CD4-positive, alpha-beta T cell treated with Interferon gamma for 1 hour (primary cell): ENCODE results near the gene EYA2.
"Not testable (repeated sequence)": the region's sequence is repeated elsewhere in the genome, so short reads cannot be mapped to it uniquely, and the experiment has no call there.

Source experiments
- DNase-seq: peaks from one replicate; pipeline ENCODE4 v3.0.0-alpha.2; 2020

Gene EYA2

GRCh38 chr20:46897328-46897880, 2.8 kb downstream of the EYA2 start:
- DNase-seq: no peak

- DNase-seq: no peak
These were observed 3.8 kb downstream of the EYA2 start for GRCh38 chr20:46898423-46898822.

- no peak for DNase-seq
These were observed 5.0 kb downstream of the EYA2 start for GRCh38 chr20:46899621-46900020.

- no peak for DNase-seq
These were observed 5.4 kb downstream of the EYA2 start for GRCh38 chr20:46900086-46900485.

- no peak for DNase-seq
These were observed 6.2 kb downstream of the EYA2 start for GRCh38 chr20:46900826-46901225.

- DNase-seq: no peak
These were observed 7.0 kb downstream of the EYA2 start for GRCh38 chr20:46901638-46902037.

- DNase-seq: no peak
These were observed 8.6 kb downstream of the EYA2 start for GRCh38 chr20:46903256-46903655.

GRCh38 chr20:46903937-46904336, 9.3 kb downstream of the EYA2 start:
- DNase-seq: no peak

- no peak for DNase-seq
These were observed 10.9 kb downstream of the EYA2 start for GRCh38 chr20:46905364-46906125.

DNA sequence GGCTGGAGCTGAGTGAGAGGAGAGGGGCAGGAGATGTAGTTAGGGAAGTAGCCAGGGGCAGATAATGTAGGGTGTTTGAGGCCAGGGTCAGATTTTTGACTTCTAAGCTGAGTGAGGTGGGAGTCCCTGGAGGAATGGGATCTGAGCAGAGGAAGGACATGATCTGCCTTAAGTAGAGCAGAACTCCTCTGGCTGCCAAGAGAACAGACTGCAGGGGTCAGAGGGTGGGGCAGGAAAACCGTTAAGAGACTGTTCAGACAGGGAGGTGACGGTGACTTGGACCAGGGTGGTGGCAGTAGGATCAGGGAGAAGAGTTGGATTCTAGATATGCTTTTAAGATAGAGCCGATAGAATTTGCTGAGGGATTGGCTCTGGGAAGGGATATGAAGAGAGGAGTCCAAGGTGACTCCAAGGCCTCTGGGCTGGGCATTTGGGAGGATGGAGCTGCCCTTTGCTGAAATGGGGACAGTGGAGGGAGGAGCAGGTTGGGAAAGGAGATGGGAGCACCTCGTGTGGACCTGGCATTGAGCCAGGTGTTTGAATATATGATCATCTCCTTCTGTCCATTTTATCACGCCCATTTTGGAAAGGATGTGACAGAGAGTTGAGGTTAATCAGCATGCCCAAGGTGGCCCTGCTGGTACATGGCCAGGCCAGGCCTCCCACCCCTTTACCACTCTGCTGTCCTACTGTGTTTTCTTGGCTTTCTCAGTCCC, 18.8 kb downstream of the EYA2 start:
- DNase-seq: no peak

DNA sequence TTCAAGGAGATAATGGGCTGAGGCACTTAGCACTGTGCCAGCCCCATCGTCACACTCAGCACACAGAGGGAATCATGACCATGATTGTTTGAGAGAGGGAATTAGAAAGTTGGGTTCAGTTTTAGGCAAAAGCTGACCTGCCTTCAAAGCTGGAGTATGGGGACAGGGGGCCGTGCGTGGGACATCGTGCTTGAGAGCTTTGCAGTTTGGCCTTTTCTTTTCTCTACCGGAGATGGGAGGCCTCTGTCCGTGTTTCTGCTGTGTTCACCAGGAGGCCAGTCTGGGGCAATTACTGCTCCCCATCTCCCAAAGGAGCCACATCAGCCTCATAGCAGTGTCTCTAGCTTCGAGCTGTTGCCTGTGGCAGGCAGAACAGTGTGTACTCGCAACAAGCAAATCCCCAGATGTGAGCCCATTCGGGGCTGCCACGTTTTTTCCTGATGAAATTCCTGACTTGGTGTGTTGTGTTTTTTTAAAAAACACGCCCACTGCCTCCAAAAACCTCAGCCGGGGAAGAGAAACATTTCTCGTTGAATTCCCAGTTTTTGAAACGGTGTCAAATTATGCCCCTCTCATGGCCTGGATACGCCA, 20.2 kb downstream of the EYA2 start:
- no peak for DNase-seq

GRCh38 chr20:46915575-46916257, 21.1 kb downstream of the EYA2 start:
- no peak for DNase-seq

GRCh38 chr20:46916258-46916603, 21.6 kb downstream of the EYA2 start:
- no peak for DNase-seq

GRCh38 chr20:46917155-46917554, 22.5 kb downstream of the EYA2 start:
- DNase-seq: no peak

DNA sequence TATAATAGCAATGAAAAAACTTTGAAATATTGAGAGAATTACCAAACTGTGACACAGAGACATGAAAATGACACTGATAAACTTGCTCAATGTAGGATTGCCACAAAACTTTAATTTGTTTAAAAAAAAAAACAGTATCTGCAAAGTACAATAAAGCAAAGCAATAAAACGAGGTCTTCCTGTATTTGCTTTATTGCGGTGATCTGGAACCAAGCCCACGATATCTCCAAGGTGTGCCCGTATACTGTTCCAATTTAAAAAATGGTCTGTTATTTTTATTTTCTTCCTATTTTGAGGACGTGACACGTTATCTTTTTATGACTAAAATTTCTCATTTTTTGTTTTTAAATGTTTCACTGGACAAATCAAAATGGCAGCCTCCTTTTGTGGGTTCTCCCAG, 25.5 kb downstream of the EYA2 start:
- no peak for DNase-seq

- DNase-seq: not testable (repeated sequence)
These were observed 28.2 kb downstream of the EYA2 start for GRCh38 chr20:46922841-46923240.

GRCh38 chr20:46923550-46923949, 28.9 kb downstream of the EYA2 start:
- no peak for DNase-seq

DNA sequence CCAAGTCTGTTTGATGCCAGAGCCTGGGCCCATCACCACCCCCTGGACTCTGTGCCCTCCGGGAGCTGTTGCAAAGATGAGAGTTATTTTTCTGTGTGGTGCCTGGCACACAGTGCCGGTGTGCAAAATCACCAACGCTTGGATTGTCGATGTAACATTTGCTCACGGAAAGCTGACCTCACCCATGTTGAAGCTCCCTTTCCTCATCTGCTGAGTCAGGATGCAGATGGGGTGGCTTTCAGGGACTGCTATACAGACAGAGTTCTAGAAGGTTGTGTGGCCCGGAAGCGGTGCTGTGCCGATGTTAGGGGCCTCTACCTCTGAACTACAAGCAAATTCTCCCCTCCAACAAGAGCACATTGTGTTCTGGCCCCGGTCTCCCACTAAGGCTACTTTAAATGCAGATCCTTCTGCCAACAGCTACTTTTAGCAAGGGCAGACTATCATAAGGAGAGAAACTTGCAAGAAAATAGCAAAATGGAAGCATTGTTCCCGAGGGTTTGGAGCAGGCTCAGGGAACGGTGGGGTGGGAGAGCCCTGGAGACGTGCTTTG, 34.0 kb downstream of the EYA2 start:
- DNase-seq: no peak

GRCh38 chr20:46929902-46930301, 35.3 kb downstream of the EYA2 start:
- DNase-seq: no peak

DNA sequence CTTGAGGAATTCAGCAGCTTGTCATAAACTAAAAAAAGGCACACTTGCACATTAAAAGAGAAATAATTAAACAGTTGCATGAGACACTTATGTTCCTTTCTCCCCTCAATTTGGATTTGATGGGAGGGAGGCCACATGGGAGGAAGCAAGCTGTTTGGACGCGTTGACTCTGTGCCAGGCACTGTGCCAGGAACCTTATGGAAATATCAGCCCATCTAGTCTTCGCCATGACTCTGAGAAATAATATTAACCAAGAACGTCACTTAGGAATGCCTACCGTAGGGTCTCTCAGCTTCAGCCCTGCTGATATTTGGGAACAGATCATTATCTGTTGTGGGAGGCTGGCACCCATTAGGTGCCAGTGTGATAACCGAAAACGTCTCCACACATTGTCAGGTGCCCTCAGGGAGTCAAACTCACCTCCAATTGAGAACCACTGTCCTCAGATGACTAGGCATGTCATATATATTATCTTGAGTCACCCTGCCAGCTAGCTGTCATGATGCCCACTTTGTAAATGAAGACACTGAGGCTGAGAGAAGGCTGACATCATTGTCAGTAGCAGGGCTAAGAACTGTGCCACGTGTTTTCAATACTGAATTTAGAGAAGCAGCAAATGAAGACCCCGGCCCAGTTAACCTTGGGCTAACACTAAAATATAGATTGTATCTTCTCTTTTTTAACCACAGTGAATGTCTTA, 36.1 kb downstream of the EYA2 start:
- DNase-seq: no peak

DNA sequence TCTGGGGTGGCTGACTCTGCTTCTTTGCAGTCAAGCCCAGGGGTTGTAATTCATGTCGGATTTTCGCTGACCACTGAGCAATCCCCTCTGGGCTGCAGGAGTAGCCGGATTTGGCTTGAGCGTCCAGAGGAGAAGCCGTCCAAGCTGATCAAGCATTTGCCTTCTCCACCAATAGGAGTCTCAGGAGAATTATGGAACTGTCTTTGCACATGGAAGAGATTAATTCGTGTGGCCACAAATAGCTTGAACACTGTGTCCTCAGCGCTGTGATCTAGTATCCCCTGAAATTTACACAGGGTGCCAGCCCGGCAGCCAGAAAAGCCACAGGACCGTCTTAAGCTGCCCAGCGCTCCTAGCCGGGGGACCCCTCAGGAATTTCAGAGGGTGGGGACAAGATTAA, 37.1 kb downstream of the EYA2 start:
- no peak for DNase-seq

- not testable (repeated sequence) for DNase-seq
These were observed 37.8 kb downstream of the EYA2 start for GRCh38 chr20:46932439-46932838.
